HG03565 (cell line): ENCODE data around the gene ZNF880.
"Not testable (repeated sequence)": the region's sequence is repeated elsewhere in the genome, so short reads cannot be mapped to it uniquely, and the experiment has no call there.

Experiments used
- ATAC-seq: cut with Tn5 transposase; IDR thresholded peaks from one replicate; pipeline ENCODE4 v1.9.1; 2021; ENCODE audit warnings: mild to moderate bottlenecking, moderate library complexity; ENCODE audit not compliant: unreplicated experiment

ZNF880 gene

GRCh38 chr19:52369559-52370340 is at the start of gene ZNF880:
Gene ZNF880, plus strand, starts transcription at chr19:52369923. Its CDS starts 43 bp downstream, at chr19:52369966.
- ATAC-seq, result peak; percentile 54

GRCh38 chr19:52322429-52322828 is 47.3 kb upstream of the ZNF880 start:
- ATAC-seq, result no peak

- ATAC-seq, result no peak
Observed at GRCh38 chr19:52331757-52332156, 38.0 kb upstream of the ZNF880 start.

- no peak for ATAC-seq
Observed at GRCh38 chr19:52335768-52336116, 34.0 kb upstream of the ZNF880 start.

- ATAC-seq, result peak; percentile 48
Observed at GRCh38 chr19:52336117-52336790, 33.5 kb upstream of the ZNF880 start, which contains the start of gene ZNF610. Gene ZNF610, plus strand, starts transcription at chr19:52336243. Its CDS starts 12,930 bp downstream, at chr19:52349173.

- no peak for ATAC-seq
Observed at GRCh38 chr19:52336791-52337381, 32.8 kb upstream of the ZNF880 start.

GRCh38 chr19:52339022-52339421 is 30.7 kb upstream of the ZNF880 start:
- ATAC-seq, result not testable (repeated sequence)

- ATAC-seq, result no peak
Observed at GRCh38 chr19:52343548-52343947, 26.2 kb upstream of the ZNF880 start.

GRCh38 chr19:52345162-52345561 is 24.6 kb upstream of the ZNF880 start:
- no peak for ATAC-seq

- no peak for ATAC-seq
Observed at GRCh38 chr19:52351512-52351911, 18.2 kb upstream of the ZNF880 start.

- ATAC-seq, result no peak
Observed at GRCh38 chr19:52366414-52366824, 3.3 kb upstream of the ZNF880 start.

- no peak for ATAC-seq
Observed at GRCh38 chr19:52370341-52370710, 603 bp downstream of the ZNF880 start.

GRCh38 chr19:52391135-52391534 is 21.4 kb downstream of the ZNF880 start:
- ATAC-seq, result no peak

- ATAC-seq, result peak; percentile 56
Observed at GRCh38 chr19:52397310-52398080, 27.8 kb downstream of the ZNF880 start, which contains the start of gene ZNF528. Gene ZNF528, plus strand, starts transcription at chr19:52397849. Its CDS starts 4,165 bp downstream, at chr19:52402014.

GRCh38 chr19:52398081-52398441 is 28.3 kb downstream of the ZNF880 start:
- no peak for ATAC-seq

GRCh38 chr19:52410276-52410675 is 40.6 kb downstream of the ZNF880 start:
- ATAC-seq, result no peak

- ATAC-seq, result no peak
Observed at GRCh38 chr19:52415711-52416110, 46.0 kb downstream of the ZNF880 start.

GRCh38 chr19:52428937-52429336 is 59.2 kb downstream of the ZNF880 start, which contains the start of gene ZNF534:
Gene ZNF534, plus strand, starts transcription at chr19:52429148. Its CDS starts 2,327 bp downstream, at chr19:52431475.
- ATAC-seq, result no peak
